Liver (tissue), 9 donors: ENCODE data around the gene DSCAM. TPM values are rescaled to one million over a fixed set of nuclear protein-coding genes. Genes with fewer than 3 reads are reported as not detected.

Source experiments
- DNase-seq: peaks from one replicate; pipeline ENCODE4 v3.0.0-alpha.2; 2017; ENCODE audit warnings: low spot score
- H3K27ac ChIP-seq, 2 donors: one replicate each; pipeline ENCODE4 v1.7.0; 2013; ENCODE audit warnings: inconsistent platforms in 2 of 2, low read length in 2 of 2, control low read depth in 1 of 2, low read depth in 1 of 2, mild to moderate bottlenecking in 1 of 2
- H3K27me3 ChIP-seq, 4 donors: one replicate each; pipeline versions ENCODE4 v1.6.1 to v1.7.0; 2013; ENCODE audit warnings: low read length in 3 of 4, inconsistent platforms in 1 of 4, mild to moderate bottlenecking in 1 of 4, moderate library complexity in 1 of 4; ENCODE audit not compliant: control insufficient read depth in 4 of 4, insufficient read depth in 4 of 4
- H3K36me3 ChIP-seq, 4 donors: one replicate each; pipeline versions ENCODE4 v1.6.1 to v1.7.0; 2013; ENCODE audit warnings: low read length in 3 of 4, mild to moderate bottlenecking in 3 of 4, low read depth in 1 of 4, moderate library complexity in 1 of 4; ENCODE audit not compliant: control insufficient read depth in 4 of 4, insufficient read depth in 3 of 4
- H3K4me1 ChIP-seq, 4 donors: one replicate each; pipeline versions ENCODE4 v1.6.1 to v1.7.0; 2013; ENCODE audit warnings: low read length in 3 of 4, mild to moderate bottlenecking in 3 of 4, moderate library complexity in 1 of 4; ENCODE audit not compliant: control insufficient read depth in 4 of 4, insufficient read depth in 4 of 4
- H3K4me3 ChIP-seq, 3 donors: one replicate each; pipeline versions ENCODE4 v1.6.1 to v1.7.0; 2013; ENCODE audit warnings: low read length in 3 of 3, control low read depth in 1 of 3, low read depth in 1 of 3, mild to moderate bottlenecking in 1 of 3
- H3K9ac ChIP-seq, 2 donors: one replicate each; pipeline ENCODE4 v1.7.0; 2013; ENCODE audit warnings: low read length in 2 of 2, mild to moderate bottlenecking in 2 of 2, moderate library complexity in 2 of 2, control low read depth in 1 of 2, low read depth in 1 of 2
- H3K9me3 ChIP-seq, 4 donors: one replicate each; pipeline versions ENCODE4 v1.6.1 to v1.7.0; 2013; ENCODE audit warnings: low read length in 3 of 4; ENCODE audit not compliant: control insufficient read depth in 4 of 4
- CTCF ChIP-seq: fragments of 150-350 bp; IDR thresholded peaks from 2 replicates; pipeline ENCODE4 v1.5.1; 2017; ENCODE audit warnings: improper control_type of control experiment, low read depth, low read length; ENCODE audit not compliant: missing input control
- EGR1 ChIP-seq, 2 donors: IDR thresholded peaks; 2 replicates each; pipeline ENCODE4 v1.6.1; 2016 to 2018; ENCODE audit warnings: antibody characterized with exemption in 2 of 2, low read depth in 2 of 2
- FOXA1 ChIP-seq: IDR thresholded peaks from 2 replicates; pipeline ENCODE4 v1.6.1; 2016; ENCODE audit warnings: antibody characterized with exemption
- FOXA2 ChIP-seq: IDR thresholded peaks from 2 replicates; pipeline ENCODE4 v1.6.1; 2016; ENCODE audit warnings: antibody characterized with exemption
- GABPA ChIP-seq, 2 donors: IDR thresholded peaks in 1 of 2; conservative IDR thresholded peaks in 1 of 2; 2 replicates each; pipeline ENCODE4 v1.6.1; 2016; ENCODE audit warnings: antibody characterized with exemption in 2 of 2, mild to moderate bottlenecking in 1 of 2, moderate library complexity in 1 of 2
- HNF4A ChIP-seq, 2 donors: conservative IDR thresholded peaks; 2 replicates each; pipeline ENCODE4 v1.6.1; 2016; ENCODE audit warnings: antibody characterized with exemption in 2 of 2, mild to moderate bottlenecking in 2 of 2
- HNF4G ChIP-seq: IDR thresholded peaks from 2 replicates; pipeline ENCODE4 v1.6.1; 2016; ENCODE audit warnings: antibody characterized with exemption
- NR2F2 ChIP-seq: IDR thresholded peaks from 2 replicates; pipeline ENCODE4 v1.6.1; 2016; ENCODE audit warnings: antibody characterized with exemption
- RXRA ChIP-seq, 2 donors: IDR thresholded peaks; 2 replicates each; pipeline ENCODE4 v1.6.1; 2017 to 2018; ENCODE audit warnings: antibody characterized with exemption in 2 of 2, mild to moderate bottlenecking in 1 of 2
- SP1 ChIP-seq: IDR thresholded peaks from 2 replicates; pipeline ENCODE4 v1.6.1; 2018; ENCODE audit warnings: antibody characterized with exemption, mild to moderate bottlenecking
- TAF1 ChIP-seq: conservative IDR thresholded peaks from 2 replicates; pipeline ENCODE4 v1.6.1; 2016; ENCODE audit warnings: antibody characterized with exemption, mild to moderate bottlenecking
- YY1 ChIP-seq: IDR thresholded peaks from 2 replicates; pipeline ENCODE4 v1.6.1; 2016; ENCODE audit warnings: antibody characterized with exemption, mild to moderate bottlenecking
- WGBS: extraction: QIAGEN DNeasy Blood & Tissue Kit; methylation state at CpG from one replicate; pipeline ENCODE4 v1.1.7; 2013; 5-methylcytosine and 5-hydroxymethylcytosine counted together
- polyA plus RNA-seq, 2 donors: library from polyadenylated mRNA; stranded (reverse) in 1 of 2; unstranded in 1 of 2; fragments of 200-250 nt in 1 of 2; fragments of >200 nt in 1 of 2; fragmentation: Nextera tagmentation in 1 of 2; extraction: Ambion mirVana in 1 of 2; gene quantifications; one replicate each; pipeline versions ENCODE4 v1.2.1 to v1.2.3, GENCODE V29; 2013 to 2015
- total RNA-seq, 2 donors: library from RNA; depleted of rRNA; stranded (reverse); fragments of >200 nt; gene quantifications; one replicate each; pipeline ENCODE4 v1.2.3, GENCODE V29; 2014
- TF ChIP-seq, protein P1 (sequence below): IDR thresholded peaks from 2 replicates; pipeline ENCODE4 v1.6.1; 2016; ENCODE audit warnings: antibody characterized with exemption
- donor health status: healthy.
- donor health status: healthy.
- donor health status: healthy.
- donor health status: healthy.
- donor health status: healthy.

Gene DSCAM
- total and polyA plus RNA-seq, 4 donors: 0.02 to 0.23 (median 0.10) TPM

DNA sequence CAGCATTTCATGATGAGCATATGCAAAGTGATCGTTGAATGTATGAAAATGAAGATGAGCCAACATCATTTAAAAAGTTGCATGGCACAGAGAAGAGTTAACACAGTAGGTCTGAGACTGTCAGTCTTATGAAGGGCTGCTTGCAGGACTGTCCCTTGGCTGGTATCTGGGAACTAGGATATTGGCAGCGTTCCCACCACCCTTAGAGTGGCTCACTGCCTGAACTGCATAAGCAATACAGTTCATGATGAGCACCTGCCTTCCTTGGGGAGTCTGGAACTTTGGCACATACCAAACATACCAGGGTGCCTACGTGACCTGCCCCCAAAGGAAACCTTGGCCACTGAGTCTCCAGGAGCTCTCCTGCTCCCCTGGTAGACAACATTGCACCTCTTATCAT, 161.8 kb downstream of the DSCAM start (continued):
- TF ChIP-seq CTCF (no peak), NR2F2 (no peak), HNF4G (no peak), HNF4A (conservative IDR thresholded peaks at IDR 0.05) (no peak), RXRA (IDR thresholded peaks at IDR 0.05) (no peak), GABPA (IDR thresholded peaks at IDR 0.05 in 1 of 2, conservative IDR thresholded peaks at IDR 0.05 in 1 of 2) (no peak)

- no peaks in the 10 kb centered on the region for H3K36me3 ChIP-seq
- H3K9ac ChIP-seq: no peak overlapping the region
- DNase-seq: no peak
- no peaks in the 10 kb centered on the region for H3K9me3 ChIP-seq
- 86% methylated on average over 2 of the region's 2 CpGs for WGBS
- H3K4me3 ChIP-seq: no peak overlapping the region
- peaks cover 0 to 3% (median 0%) of the 10 kb centered on the region in 4 donors for H3K27me3 ChIP-seq
- TF ChIP-seq RXRA (IDR thresholded peaks at IDR 0.05) (no peak), FOXA1 (no peak), EGR1 (IDR thresholded peaks at IDR 0.05; ENCODE audit: low read depth in 2 of 2) (no peak), SP1 (no peak), HNF4G (no peak), TAF1 (no peak), GABPA (IDR thresholded peaks at IDR 0.05 in 1 of 2, conservative IDR thresholded peaks at IDR 0.05 in 1 of 2) (no peak), YY1 (no peak), HNF4A (conservative IDR thresholded peaks at IDR 0.05) (no peak), CTCF (no peak)
- TF ChIP-seq, protein P1, sequence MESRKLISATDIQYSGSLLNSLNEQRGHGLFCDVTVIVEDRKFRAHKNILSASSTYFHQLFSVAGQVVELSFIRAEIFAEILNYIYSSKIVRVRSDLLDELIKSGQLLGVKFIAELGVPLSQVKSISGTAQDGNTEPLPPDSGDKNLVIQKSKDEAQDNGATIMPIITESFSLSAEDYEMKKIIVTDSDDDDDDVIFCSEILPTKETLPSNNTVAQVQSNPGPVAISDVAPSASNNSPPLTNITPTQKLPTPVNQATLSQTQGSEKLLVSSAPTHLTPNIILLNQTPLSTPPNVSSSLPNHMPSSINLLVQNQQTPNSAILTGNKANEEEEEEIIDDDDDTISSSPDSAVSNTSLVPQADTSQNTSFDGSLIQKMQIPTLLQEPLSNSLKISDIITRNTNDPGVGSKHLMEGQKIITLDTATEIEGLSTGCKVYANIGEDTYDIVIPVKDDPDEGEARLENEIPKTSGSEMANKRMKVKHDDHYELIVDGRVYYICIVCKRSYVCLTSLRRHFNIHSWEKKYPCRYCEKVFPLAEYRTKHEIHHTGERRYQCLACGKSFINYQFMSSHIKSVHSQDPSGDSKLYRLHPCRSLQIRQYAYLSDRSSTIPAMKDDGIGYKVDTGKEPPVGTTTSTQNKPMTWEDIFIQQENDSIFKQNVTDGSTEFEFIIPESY: no peak
- no peak overlapping the region for H3K27ac ChIP-seq
- H3K4me1 ChIP-seq: no peaks in the 10 kb centered on the region
These were observed 162.2 kb downstream of the DSCAM start for GRCh38 chr21:40684726-40685125.

DNA sequence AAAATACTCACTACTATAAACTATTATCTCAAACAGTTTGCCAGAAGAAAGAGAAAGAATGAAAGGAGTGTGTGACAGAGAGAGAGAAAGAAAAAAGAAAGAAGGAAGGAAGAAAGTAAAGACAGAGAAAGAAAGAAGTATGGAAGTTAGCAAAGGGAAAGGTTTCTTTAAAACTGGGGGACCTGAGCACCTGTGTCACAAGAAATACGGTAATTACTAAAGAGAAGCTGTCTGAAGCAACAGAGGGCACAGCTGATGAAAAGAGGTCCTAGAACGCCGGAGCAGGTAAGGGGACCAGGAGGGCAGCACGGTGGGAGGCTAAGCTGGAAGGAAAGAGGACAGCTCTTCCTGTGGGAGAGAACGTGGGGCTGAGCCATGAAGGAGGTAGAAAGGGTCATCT, 163.6 kb downstream of the DSCAM start:
- TF ChIP-seq FOXA2: no peak
- no peak for TF ChIP-seq FOXA1
- no peak overlapping the region for H3K9ac ChIP-seq
- no peaks in the 10 kb centered on the region for H3K9me3 ChIP-seq
- no peak for DNase-seq
- H3K27ac ChIP-seq: no peak overlapping the region
- no peaks in the 10 kb centered on the region for H3K4me1 ChIP-seq
- WGBS: 70% methylated on average over 5 of the region's 5 CpGs
- H3K27me3 ChIP-seq: peaks cover 0 to 3% (median 0%) of the 10 kb centered on the region in 4 donors
- H3K36me3 ChIP-seq: no peaks in the 10 kb centered on the region
- no peak overlapping the region for H3K4me3 ChIP-seq
